Measurements from ENCODE around the gene SLC8A1. TPM values are rescaled to one million over a fixed set of nuclear protein-coding genes. Genes with fewer than 3 reads are reported as not detected.

SLC8A1 gene
- total and polyA plus RNA-seq, 2 of the 13 experiments (the other 11 are each of a cell fraction or from before 2014, with no cell fraction given), result not detected

DNA sequence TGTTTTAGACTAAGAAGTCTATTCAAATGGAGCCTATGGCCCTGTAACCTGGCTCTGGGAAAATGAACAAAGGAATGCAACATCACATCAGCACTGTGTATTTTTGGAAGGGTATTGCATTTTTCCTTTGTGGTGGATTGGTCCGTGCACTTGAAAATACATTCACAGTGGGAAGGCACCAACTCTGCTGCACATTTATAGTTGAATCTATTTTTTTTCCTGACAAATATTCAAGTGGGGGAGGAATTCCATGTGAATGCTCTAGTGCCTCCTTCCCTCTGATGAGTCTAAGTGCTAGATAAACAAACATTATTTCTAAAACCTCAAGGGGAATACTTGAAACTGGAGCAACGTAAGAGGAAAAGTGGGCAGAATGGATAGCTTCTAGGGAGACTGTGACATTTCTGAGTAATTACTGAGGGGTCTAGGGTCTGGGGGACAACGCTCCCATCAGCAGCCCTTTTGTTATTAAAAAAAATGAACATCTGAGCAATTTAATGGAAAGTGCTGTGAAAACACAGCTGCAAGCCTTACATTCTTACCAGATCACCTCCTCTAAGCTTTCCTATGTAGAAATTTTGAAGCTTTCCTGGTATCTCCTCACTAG lies 208.2 kb downstream of the SLC8A1 start:
- no peak for FAIRE-seq
- H4K20me1 ChIP-seq (ENCODE audit: insufficient read depth, low read length), result no peaks in the 10 kb centered on the region
- intact Hi-C loops (cut with micrococcal nuclease; ENCODE audit: unreplicated experiment) (loop anchor here (5.0 kb wide), 1 partner anchor 1539 kb away; no protein-coding TSS in a partner anchor), in situ Hi-C loops (cut with HindIII; ENCODE audit: extremely low pct_ligation_motif_present, low pct_unique_long_range_greater_than_20kb) (no loop called here)
- no peak overlapping the region for H3K4me2 ChIP-seq (ENCODE audit: low read depth, low read length)
- no peak overlapping the region for H2AFZ ChIP-seq (ENCODE audit: low read length)
- H3K27me3 ChIP-seq (ENCODE audit: control insufficient read depth in 1 of 2, insufficient read depth in 2 of 2, low read length in 2 of 2), result no peaks in the 10 kb centered on the region; a peak in 1 of 5 replicates
- no peak for DNase-seq (ENCODE audit: low spot score)
- POLR2A ChIA-PET, result no interaction called here
- no peak for ATAC-seq
- H3K79me2 ChIP-seq (ENCODE audit: insufficient read depth, low read length), result no peaks in the 10 kb centered on the region
- H3K36me3 ChIP-seq (replicated peaks in 1 of 2; ENCODE audit: control insufficient read depth in 1 of 2, insufficient read depth in 2 of 2, low read length in 2 of 2), result no peaks in the 10 kb centered on the region
- BruUV-seq (replicated peaks), result no TSS peak
- H3K4me3 ChIP-seq (replicated peaks in 1 of 3; ENCODE audit: insufficient read depth in 1 of 3, low read depth in 2 of 3, low read length in 3 of 3), result no peak overlapping the region
- no peak overlapping the region for H3K27ac ChIP-seq (ENCODE audit: extremely low read length, insufficient read depth, low read length)
- WGBS (ENCODE audit: low lambda C conversion rate), result 2% methylated on average over 3 of the region's 3 CpGs
- no peak overlapping the region for H3K9ac ChIP-seq (ENCODE audit: insufficient read depth, low read depth, low read length)
- CTCF ChIA-PET (ENCODE audit: low intra/inter-chr PET ratio, low total read pairs), result no interaction called here
- H3K9me3 ChIP-seq (ENCODE audit: low read length), result no peaks in the 10 kb centered on the region
- TF ChIP-seq, protein P1, sequence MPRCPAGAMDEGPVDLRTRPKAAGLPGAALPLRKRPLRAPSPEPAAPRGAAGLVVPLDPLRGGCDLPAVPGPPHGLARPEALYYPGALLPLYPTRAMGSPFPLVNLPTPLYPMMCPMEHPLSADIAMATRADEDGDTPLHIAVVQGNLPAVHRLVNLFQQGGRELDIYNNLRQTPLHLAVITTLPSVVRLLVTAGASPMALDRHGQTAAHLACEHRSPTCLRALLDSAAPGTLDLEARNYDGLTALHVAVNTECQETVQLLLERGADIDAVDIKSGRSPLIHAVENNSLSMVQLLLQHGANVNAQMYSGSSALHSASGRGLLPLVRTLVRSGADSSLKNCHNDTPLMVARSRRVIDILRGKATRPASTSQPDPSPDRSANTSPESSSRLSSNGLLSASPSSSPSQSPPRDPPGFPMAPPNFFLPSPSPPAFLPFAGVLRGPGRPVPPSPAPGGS (CRISPR knock-in tag; IDR thresholded peaks at IDR 0.05), result no peak
- TF ChIP-seq, protein P2, sequence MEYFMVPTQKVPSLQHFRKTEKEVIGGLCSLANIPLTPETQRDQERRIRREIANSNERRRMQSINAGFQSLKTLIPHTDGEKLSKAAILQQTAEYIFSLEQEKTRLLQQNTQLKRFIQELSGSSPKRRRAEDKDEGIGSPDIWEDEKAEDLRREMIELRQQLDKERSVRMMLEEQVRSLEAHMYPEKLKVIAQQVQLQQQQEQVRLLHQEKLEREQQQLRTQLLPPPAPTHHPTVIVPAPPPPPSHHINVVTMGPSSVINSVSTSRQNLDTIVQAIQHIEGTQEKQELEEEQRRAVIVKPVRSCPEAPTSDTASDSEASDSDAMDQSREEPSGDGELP (IDR thresholded peaks at IDR 0.05; ENCODE audit: borderline replicate concordance, low read depth), result no peak
- TF ChIP-seq ERF (CRISPR knock-in tag; IDR thresholded peaks at IDR 0.05), result no peak
- TF ChIP-seq NONO (IDR thresholded peaks at IDR 0.05), result no peak
- no peak for TF ChIP-seq NONO (CRISPR knock-in tag; conservative IDR thresholded peaks at IDR 0.05)
- no peaks in the 10 kb centered on the region for H3K4me1 ChIP-seq (ENCODE audit: insufficient read depth, low read length)

DNA sequence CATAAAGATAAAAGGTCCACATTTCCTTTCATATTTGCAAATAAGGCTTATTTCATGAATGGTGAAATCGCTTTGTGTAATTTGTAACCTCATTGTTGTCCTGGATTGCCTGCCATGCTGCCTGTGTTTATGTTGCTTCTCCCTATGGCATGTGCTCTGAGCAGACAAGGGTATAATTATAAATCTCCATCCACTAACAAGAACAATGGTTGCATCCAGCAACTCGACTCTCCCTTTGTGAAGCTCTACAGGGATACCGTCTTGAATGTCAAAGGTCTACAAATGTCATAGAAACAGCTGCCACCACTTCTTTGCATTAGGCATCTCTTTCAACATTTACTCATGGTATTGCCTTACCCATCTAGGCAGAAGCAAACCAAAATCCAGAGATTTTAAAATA lies 209.6 kb downstream of the SLC8A1 start:
- CTCF ChIA-PET (ENCODE audit: low intra/inter-chr PET ratio, low total read pairs), result no interaction called here
- Histone ChIP-seq H3K27me3 (ENCODE audit: control insufficient read depth in 1 of 2, insufficient read depth in 2 of 2, low read length in 2 of 2) (no peaks in the 10 kb centered on the region; a peak in 1 of 5 replicates), H3K9me3 (ENCODE audit: low read length) (no peaks in the 10 kb centered on the region), H4K20me1 (ENCODE audit: insufficient read depth, low read length) (no peaks in the 10 kb centered on the region), H3K4me3 (replicated peaks in 1 of 3; ENCODE audit: insufficient read depth in 1 of 3, low read depth in 2 of 3, low read length in 3 of 3) (no peak overlapping the region), H3K27ac (ENCODE audit: extremely low read length, insufficient read depth, low read length) (no peak overlapping the region), H3K36me3 (replicated peaks in 1 of 2; ENCODE audit: control insufficient read depth in 1 of 2, insufficient read depth in 2 of 2, low read length in 2 of 2) (no peaks in the 10 kb centered on the region), H3K4me1 (ENCODE audit: insufficient read depth, low read length) (no peaks in the 10 kb centered on the region), H3K9ac (ENCODE audit: insufficient read depth, low read depth, low read length) (no peak overlapping the region), H2AFZ (ENCODE audit: low read length) (no peak overlapping the region), H3K79me2 (ENCODE audit: insufficient read depth, low read length) (no peaks in the 10 kb centered on the region), H3K4me2 (ENCODE audit: low read depth, low read length) (no peak overlapping the region)
- no TSS peak for BruUV-seq (replicated peaks)
- POLR2A ChIA-PET, result no interaction called here
- ATAC-seq (no peak), FAIRE-seq (no peak), DNase-seq (ENCODE audit: low spot score) (no peak)
- WGBS (ENCODE audit: low lambda C conversion rate), result under 1% methylated on average over 3 of the region's 3 CpGs
- intact Hi-C loops (cut with micrococcal nuclease; ENCODE audit: unreplicated experiment), result loop anchor here (5.0 kb wide), 1 partner anchor 1540 kb away; no protein-coding TSS in a partner anchor
- TF ChIP-seq ZNF335 (CRISPR knock-in tag; IDR thresholded peaks at IDR 0.05), result no peak
- TF ChIP-seq ARHGAP35 (CRISPR knock-in tag; IDR thresholded peaks at IDR 0.05; ENCODE audit: borderline replicate concordance), result no peak
- TF ChIP-seq, protein P3, sequence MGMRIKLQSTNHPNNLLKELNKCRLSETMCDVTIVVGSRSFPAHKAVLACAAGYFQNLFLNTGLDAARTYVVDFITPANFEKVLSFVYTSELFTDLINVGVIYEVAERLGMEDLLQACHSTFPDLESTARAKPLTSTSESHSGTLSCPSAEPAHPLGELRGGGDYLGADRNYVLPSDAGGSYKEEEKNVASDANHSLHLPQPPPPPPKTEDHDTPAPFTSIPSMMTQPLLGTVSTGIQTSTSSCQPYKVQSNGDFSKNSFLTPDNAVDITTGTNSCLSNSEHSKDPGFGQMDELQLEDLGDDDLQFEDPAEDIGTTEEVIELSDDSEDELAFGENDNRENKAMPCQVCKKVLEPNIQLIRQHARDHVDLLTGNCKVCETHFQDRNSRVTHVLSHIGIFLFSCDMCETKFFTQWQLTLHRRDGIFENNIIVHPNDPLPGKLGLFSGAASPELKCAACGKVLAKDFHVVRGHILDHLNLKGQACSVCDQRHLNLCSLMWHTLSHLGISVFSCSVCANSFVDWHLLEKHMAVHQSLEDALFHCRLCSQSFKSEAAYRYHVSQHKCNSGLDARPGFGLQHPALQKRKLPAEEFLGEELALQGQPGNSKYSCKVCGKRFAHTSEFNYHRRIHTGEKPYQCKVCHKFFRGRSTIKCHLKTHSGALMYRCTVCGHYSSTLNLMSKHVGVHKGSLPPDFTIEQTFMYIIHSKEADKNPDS (CRISPR knock-in tag; IDR thresholded peaks at IDR 0.05), result no peak
- in situ Hi-C loops (cut with HindIII; ENCODE audit: extremely low pct_ligation_motif_present, low pct_unique_long_range_greater_than_20kb), result no loop called here
